ENCODE measurements around the gene PIP5K1B.
"Not testable (repeated sequence)": the region's sequence is repeated elsewhere in the genome, so short reads cannot be mapped to it uniquely, and the experiment has no call there.

Gene PIP5K1B

DNA sequence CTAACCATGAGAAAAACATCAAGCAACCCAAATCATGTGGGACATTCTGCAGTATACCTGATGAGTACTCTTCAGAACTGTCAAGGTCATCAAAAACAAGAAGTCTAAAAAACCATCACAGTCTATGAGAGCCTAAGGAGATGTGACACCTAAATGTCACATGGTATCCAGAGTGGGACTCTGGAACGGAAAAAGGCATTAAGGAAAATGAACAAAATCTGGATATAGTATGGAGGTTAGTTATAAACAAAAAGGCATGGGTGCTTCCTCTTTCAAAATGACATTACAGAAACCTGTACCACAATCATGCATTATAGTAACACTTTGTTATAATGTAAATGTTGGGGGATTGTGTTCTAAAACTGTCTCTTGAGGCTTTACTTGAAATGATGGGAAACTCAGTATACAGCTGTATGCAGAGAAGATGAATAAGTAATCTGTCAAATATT, 261.5 kb downstream of the PIP5K1B start:
- DNase-seq: no peak

DNA sequence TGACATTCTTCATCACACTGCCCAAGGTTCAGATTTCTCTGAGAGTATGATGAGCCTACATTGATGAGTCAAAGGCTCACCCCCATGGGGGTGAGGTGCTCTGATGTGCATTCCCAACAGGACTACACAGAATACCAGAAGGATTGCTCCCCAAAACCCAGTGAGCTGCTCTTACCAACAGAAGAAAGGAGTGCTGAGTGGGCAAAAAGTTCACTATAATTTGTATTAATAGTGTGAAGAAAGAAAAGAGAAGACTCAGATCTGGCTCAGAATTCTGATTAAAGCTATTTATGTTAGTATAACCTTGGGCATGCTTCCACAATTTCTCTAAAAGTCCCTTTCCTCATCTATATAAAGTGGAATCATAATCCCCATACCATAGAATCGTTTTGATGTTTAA, 262.8 kb downstream of the PIP5K1B start:
- DNase-seq: no peak

DNA sequence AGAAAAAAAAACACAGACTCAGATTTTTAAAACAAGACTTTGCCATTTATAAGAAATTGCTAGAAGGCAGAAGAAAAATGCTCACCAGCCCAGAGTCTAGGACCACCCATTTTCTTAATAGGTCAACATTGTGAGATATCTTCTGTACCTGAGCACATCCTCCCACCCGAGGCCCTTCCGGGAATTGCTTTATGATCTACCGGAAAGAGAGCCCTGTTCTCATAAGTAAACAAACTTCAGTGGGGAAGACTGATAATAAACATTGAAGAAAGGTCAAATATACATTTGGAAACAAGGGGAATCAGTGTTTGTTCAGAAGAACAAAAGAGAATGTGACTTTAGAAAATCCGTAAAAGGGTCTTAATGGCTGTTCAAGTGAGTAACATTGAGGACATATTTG, 264.5 kb downstream of the PIP5K1B start:
- DNase-seq: no peak

DNA sequence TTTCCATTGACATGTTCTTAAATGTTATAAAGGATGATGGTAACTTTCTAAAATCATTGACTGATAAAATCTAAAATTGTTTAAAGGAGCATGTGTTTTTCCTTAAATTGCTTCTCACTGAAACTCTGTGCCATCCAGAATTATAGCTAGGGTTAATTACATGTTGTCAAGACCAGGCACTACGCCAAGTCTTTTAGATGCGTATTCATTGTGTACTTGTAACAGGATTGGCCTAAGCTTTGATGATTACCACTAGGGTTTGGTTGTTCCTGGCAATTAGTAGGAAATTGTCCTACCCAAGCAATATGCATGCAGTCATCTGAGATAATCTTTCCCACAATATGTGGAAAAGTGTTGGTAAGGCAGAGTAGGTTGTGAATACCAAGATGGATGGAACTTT, 265.1 kb downstream of the PIP5K1B start:
- no peak for DNase-seq

DNA sequence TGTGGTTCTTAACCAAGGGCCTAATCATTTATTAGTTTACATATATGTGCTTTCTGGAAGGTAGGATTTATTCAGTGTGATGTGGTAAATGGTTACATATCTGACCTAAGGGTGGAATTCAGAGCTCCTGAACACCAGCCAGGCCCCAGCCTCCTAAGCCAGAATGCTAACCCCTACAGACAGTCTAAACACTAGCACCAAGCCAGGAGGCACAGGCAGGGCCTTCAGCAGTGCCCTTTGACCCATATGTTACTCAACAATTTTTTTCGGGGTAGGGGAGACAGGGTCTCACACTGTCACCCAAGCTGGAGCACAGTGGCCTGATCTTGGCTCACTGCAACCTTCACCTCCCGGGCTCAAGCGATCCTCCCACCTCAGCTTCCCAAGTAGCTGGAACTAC, 268.6 kb downstream of the PIP5K1B start:
- no peak for DNase-seq

DNA sequence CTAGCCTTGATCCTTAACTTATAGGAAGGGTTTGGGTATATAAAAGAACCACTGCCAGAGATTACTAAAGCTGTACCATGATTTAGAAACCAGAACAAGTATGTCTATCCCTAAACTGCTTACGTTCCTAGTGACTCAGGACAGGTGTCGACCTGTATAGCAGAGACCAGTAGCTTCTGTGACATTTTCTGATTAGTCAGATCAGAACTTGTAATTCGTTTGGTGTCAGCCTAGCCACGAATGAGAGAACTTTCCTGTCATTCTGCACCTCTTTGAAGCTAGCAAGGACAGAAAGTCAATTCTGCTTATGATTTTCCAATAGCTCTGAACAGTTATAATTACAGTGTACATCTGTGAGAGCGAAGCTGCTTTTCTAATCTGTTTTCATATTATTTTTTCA, 269.4 kb downstream of the PIP5K1B start:
- DNase-seq: no peak

DNA sequence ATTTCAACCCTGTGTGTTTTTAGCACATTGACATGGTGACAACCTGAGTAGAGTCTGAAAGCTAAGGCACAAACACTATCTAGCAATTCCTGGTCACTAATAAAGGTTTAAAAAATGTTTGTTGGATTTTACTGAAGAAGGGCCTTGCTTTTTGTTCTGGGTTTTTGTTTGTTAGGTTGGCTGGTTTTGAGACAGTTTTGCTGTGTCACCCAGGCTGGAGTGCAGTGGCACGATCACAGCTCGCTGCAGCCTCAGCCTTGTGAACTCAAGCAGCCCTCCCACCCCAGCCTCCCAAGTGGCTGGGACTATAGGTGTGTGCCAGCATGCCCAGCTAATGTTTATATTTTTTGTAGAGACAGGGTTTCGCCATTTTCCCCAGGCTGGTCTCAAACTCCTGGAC, 269.9 kb downstream of the PIP5K1B start:
- DNase-seq: no peak

DNA sequence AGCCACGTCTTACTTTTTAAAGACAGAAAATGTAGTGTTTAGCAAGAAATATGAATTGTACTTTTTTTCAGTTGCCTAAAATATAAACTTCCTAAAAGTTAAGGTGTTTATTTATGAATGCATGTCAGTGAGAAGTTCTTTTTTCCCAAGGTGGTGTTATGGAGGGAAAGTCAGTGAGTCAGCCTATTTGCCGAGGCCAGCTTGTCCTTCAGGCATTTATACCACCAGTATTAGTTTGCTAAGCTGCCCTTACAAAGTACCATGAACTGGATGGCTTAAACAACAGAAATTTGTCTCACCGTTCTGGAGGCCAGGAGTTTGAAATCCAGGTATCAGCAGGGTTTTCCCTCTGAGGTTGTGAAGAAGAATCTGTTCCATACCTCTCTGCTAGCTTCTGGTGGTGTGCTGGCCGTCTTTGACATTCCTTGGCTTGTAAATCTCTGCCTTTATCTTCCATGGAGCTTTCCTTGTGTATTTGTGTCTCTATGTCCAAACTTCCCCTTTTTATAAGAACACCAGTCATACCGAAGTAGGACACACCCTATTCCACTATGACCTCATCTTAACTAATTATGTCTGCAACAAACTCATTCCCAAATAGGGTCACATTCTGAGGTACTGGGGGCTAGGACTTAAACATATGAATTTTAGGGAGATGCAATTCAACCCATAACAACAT, 270.5 kb downstream of the PIP5K1B start:
- DNase-seq: no peak

DNA sequence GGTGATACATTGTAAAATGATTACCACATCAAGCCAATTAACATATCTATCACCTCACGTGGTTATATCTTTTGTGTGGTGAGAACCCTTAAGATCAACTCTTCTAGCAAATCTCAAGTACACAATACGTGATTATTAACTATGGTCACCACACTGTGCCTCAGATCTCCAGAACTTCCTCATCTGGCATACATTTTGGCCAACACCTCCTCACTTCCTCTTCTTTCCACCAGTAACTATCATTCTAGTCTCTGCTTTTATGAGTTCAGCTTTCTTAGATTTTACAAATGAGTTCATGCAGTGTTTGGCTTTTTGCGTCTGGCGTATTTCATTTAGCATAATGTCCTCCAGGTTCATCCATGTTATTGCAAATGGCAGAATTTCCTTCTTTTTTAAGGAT, 273.0 kb downstream of the PIP5K1B start:
- DNase-seq: no peak

DNA sequence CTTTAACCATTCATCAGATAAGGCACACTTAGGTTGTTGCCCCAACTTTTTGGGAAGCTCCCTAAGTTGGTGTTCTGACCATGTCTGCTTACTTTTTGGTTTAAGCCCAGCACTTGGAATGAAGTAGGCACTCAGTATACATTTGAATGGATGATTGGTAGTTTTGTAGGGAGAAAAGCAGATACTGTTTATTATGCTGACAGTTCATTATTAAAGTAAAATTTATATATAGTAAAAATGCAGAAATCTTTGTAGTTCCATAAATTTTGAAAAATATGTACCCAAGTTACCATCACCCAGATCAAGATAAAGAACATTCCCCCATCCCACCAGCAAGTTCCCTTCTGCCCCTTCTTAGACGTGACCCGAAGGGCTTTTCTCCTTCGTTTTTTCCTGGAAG, 273.5 kb downstream of the PIP5K1B start:
- DNase-seq: no peak

DNA sequence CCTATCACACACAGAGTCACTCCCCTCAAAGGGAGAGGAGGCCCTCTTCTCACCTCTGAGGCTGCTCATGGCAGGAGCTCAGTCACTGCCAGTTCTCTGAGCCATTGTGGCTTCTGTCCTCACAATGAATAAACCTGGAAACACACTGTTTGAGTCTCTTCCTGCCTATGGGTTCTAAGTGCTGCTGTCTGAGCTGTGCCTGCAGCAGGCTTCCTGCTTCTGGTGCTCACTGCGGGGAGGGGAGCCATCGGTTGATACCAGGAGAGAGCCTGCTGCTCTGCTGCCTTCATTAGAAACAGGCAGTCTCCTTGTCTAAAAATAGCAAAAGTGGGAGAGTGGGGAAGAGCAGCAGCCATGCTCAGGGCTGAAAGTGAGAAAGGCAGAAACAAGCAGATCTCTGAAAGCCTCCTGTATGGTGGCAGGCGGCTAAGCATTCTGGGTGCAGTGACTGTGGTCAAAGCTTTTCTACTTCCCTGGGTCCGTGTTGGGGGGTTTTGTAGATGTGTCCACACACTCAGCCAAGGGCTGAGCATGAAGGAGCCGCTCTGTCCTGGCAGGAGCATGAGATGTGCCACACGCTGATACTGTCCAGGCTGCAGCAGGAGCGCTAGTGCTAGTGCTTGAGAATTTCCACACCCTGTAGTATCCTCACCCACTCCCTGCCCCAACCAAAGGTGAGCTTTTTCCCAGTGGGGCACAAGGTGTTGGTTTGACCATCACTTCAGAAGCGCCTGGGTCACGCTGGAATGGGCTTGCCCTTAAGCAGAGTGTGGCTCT, 274.7 kb downstream of the PIP5K1B start:
- no peak for DNase-seq

DNA sequence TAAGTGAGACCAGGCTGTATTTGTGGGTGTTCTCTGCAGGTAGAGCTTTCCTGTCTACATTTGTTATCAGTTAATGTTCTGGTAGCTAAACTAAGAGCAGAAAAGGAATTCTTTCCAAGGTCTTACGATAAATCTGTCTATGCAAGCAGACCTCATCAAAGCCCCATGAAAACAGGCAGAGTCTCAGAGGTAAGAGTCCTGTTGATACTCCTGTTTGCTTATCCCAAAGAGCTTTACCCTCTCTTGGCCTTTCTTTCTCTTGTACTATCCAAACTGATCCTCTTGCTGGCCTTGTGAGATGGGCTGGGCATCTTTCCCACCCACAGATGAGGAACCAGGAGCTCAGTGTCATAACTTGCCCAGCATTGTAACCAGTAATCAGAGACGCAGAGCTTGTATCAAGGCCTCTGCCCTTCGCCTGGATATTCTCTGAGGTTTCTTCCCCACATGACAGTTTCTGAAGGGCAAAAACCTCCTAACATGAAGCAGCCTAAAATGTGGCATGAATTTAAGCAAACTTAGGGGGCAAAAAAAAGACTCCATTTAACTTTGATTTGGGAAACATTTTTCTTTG, 275.4 kb downstream of the PIP5K1B start:
- DNase-seq: no peak

DNA sequence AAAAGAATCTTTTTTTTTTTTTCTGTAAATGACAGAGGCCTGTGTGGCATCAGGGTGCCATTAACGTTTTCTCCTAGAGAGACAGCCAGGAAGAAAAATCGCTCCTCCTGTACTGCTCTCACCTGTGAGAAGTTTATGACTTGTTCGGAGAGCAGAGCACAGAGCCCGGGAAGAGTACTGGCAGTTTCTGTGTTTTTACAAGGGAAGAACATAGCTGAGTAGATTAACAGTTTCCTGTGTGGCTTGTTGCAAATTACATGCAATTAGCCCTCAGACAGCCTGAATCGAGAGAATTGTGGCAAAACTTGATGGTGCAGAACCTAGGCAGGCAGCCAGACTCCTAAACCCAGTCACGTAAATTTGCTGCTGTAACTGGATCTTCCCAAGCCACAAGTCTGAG, 276.7 kb downstream of the PIP5K1B start:
- DNase-seq: no peak

DNA sequence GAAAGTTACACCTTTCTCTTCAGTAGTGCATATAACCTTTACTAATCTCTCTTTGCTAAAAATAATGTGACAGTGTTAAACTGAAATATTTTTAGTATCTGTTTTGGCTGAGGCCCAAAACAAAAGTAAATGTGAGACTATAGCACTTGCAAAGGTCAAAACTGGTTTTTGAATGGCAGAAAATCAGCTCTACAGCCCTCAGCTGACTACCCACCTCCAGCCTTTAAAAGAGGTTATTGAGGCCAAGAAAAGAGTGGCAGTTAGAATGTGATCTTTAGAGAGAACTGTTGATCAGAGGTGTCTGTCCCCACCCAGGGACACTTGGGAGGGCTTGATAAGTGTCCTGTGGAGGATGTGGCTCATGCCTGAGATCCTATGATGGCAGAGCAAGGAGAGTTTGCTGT, 278.0 kb downstream of the PIP5K1B start:
- no peak for DNase-seq

DNA sequence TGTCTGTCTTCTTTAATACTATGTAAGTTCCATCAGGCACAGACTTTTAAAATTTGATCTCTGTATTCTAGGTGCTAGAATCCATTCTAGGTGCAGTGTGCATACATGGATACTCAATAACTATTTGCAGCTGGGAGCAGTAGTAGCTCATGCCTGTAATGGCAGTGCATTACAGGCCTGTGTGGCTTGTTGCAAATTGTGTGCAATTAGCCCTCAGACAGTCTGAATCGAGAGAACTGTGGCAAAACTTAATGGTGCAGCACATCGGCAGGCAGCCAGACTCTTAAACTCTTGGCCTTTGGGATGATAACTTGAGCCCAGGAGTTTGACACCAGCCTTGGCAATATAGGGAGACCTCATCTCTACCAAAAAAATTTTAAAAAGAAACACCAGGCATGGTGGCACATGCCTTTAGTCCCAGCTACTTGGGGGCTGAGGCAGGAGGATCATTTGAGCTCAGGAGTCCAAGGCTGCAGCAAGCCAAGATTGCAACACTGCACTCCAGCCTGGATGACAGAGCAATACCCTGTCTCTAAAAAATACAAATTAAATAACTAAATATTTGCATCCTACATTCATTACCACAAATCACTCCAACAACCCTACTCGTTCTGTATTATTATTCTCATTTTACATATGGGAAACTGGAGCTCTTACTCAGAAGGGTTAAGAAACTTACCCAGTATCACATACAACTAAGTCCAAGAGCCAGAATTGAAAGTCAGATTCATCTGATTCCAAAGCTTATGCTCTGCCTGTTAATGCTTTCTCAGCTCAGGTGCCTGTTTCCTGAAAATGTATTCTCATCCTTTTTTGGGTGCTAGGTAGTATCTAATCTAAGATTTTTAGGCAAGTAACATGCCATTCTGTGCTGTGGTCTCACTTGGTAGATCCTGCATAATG, 278.7 kb downstream of the PIP5K1B start:
- no peak for DNase-seq

DNA sequence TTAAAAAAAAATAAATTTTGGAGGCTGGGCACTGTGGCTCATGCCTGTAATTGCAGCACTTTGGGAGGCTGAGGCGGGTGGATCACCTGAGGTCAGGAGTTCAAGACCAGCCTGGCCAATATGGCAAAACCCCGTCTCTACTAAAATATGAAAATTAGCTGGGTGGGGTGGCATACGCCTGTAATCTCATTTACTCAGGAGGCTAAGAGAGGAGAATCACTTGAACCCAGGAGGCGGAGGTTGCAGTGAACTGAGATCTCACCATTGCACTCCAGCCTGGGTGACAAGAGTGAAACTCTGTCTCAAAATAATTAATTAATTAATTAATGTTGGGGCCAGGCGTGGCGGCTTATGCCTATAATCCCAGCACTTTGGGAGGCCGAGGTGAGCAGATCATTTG, 281.9 kb downstream of the PIP5K1B start:
- not testable (repeated sequence) for DNase-seq

DNA sequence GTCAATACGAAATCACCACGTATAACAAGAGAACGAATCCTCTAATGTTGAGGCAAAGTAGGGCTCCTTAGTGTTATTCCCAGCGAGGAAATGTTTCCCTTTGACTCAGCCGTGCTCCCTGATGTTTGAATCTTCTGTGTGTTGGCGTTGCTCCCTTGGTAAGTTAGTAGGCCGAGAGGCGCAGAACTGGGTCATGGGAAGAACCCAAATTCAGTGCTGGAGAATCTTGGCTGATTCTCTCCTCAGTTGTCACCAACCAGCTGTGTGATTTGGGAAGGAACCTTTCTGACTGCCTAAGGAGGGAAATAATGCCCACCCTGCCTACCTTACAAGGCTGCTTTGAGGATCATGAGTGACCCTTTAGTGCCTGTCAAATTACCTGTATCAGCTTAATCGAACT, 286.4 kb downstream of the PIP5K1B start:
- no peak for DNase-seq

DNA sequence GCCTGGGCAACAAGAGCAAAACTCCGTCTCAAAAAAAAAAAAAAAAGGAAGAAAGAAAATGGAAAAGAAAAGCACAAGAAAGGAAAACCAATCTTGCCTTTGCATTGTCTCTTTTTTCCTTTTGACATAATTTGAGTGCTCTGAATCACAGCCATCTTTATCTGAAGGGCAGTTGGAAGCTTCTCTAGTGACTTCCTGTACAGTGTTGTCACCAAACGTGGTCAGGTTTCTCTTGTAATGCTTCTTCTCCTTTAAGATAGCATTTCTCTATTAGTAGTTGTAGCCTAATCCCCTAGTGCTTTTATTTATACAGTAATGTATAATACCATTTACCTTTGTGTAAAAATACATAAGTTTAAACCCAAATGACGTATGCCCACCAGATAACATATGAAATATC, 290.7 kb downstream of the PIP5K1B start:
- DNase-seq: no peak

DNA sequence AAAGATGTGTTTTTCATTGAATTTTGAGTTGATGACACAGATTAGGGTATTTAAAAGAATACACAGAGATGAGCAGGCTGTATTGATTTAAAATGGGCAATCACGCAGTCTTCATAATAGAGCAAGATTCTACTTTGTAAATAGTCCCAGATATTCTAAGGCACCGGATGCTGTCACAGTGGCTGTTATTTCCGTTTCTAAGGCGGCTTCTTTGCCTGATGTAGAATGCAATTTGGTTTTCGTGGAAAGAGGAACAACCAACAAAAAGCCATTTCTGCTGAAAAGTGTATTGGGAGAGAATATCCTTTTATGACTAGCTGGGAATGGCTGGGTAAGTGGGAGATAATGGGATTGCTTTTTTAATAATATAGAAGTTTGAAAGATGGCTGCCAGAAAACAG, 291.4 kb downstream of the PIP5K1B start:
- no peak for DNase-seq

DNA sequence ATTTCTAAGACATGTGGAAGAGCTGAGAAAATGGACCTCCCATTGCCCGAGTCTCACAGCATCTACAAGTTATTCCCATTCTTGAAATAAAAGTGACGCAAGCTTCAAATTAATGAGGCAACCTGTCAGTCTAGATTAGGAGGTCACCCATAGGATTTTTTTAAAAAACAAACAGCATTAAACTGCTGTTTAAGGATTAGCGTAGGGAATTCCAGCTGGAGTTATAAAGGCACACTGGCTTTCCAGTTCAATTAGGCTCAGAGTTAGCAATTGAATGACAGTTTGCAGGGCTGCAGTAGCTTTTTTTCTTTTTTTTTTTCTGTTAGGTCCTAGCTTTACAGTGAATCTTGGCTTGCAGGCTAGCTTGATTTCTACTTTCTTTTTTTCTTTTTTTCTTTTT, 292.6 kb downstream of the PIP5K1B start:
- DNase-seq: no peak

DNA sequence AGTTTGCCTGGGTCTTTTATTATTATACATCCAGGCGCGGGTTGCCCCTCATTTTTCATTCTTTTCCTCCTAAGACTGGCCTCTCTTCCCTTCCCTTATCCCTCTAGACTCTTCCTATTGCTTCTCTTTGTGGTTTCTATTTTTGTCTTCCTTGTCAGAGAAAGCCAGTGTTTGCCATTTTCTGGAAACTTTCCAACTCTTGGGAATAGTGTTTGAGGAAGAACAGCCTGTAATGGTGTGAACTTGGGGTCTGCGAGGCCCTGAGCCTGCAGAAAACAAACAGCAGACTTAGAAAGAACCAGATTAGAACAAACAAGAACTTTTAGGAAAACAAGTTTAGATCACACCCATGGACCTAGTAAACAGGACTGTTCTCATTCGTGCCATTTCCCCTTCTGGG, 293.3 kb downstream of the PIP5K1B start:
- DNase-seq: no peak

DNA sequence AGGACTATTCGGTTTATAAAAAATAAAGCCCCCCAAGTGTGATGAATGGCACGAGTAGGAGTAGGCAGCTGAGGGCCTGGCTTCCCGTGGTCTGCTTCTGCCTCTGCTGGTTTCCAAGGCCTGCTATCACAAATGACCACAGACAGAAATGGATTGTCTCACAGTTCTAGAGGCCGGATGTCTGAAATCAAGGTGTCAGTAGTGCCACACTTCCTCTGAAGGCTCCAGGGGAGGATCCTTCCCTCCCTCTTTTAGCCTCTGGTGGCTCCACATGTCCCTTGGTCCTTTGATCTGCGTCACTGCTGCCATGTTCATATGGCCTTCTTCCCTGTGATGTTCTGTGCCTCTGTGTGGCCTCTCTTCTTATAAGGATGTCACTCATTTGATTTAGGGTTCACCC, 293.8 kb downstream of the PIP5K1B start:
- no peak for DNase-seq

DNA sequence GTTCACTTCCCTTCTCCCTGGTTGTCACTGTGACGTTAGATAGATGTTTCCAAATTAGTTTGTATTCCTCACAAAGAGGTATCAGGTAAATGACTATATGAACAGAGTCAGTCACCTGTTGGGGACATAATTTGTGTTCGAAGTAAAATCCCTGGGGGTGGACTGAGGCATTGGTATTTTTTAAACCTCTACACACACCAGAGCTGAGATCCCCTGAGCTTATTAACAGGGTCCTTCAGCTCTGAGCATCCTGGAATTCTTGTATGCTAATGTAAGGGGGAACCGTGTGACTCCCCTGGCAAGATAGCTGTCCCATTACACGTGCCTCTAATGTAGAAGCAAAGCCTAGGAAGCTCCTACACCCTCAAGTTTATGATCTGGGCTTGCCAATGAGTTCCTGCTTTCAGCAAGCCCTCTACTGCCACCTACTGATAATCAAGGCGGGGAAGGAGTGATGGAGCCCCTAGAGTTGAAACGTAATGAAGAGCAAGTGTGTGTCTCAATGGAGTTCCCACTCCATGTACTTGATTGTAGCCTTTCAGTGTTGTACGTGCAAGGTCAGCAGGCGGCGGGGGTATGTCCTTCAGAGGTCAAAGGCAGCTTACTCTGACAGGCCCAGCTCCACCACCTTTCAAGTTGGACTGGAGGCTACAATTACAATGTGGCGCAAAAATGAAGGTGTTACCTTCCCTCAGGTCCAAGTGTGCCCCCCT, 294.5 kb downstream of the PIP5K1B start:
- DNase-seq: peak in 1 of 2 experiments; percentile 58

Measured in NCI-H446 (cell line).